Keratinocyte (primary cell): ENCODE data around the gene PRSS50.

Experiments
- EZH2 ChIP-seq: IDR thresholded peaks from one replicate; pipeline ENCODE4 v1.6.1; 2012; ENCODE audit warnings: inconsistent platforms, mild to moderate bottlenecking, low read length, moderate library complexity
- TF ChIP-seq, protein P1 (sequence below), 3 experiments: IDR thresholded peaks in 1 of 3; conservative IDR thresholded peaks in 1 of 3; optimal IDR thresholded peaks in 1 of 3; 2 replicates in 2 of 3; 3 replicates in 1 of 3; pipeline versions ENCODE3 to v1.5.1; 2011; ENCODE audit warnings: low read length in 3 of 3, mild to moderate bottlenecking in 3 of 3, moderate library complexity in 2 of 3, control low read depth in 1 of 3, inconsistent platforms in 1 of 3; ENCODE audit not compliant: insufficient read depth in 2 of 3; ENCODE audit errors: extremely low read depth in 1 of 3

DNA sequence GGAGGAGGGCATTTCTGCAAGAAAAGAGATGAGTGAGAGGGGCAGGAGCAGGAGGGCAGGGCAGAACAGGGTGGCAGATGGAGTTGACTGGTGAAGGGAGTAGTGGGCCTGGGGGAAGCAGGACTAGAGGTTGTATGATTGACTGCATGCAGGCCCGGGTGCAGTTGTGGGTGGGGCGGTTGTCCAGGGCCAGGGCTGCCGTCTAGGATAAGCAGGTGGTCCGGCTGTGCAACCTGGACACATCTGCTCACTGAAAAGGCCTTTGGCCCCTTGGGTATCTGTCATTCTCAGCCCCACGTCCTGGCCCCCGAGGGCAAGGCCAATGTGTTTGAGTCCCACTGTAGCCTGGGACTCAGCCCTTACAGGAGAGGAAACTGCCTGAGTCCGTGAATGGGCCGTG, 49.6 kb downstream of the PRSS50 start:
- TF ChIP-seq, protein P1, sequence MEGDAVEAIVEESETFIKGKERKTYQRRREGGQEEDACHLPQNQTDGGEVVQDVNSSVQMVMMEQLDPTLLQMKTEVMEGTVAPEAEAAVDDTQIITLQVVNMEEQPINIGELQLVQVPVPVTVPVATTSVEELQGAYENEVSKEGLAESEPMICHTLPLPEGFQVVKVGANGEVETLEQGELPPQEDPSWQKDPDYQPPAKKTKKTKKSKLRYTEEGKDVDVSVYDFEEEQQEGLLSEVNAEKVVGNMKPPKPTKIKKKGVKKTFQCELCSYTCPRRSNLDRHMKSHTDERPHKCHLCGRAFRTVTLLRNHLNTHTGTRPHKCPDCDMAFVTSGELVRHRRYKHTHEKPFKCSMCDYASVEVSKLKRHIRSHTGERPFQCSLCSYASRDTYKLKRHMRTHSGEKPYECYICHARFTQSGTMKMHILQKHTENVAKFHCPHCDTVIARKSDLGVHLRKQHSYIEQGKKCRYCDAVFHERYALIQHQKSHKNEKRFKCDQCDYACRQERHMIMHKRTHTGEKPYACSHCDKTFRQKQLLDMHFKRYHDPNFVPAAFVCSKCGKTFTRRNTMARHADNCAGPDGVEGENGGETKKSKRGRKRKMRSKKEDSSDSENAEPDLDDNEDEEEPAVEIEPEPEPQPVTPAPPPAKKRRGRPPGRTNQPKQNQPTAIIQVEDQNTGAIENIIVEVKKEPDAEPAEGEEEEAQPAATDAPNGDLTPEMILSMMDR (optimal IDR thresholded peaks at IDR 0.05 in 1 of 3, IDR thresholded peaks at IDR 0.05 in 1 of 3, conservative IDR thresholded peaks at IDR 0.05 in 1 of 3; ENCODE audit: extremely low read depth in 1 of 3, insufficient read depth in 2 of 3, low read length in 3 of 3) = no peak
- TF ChIP-seq EZH2 = no peak
